GM18870 (cell line): Measurements from ENCODE around the gene CLEC2L.
A peak's percentile ranks its signal among the peaks of the same experiment; 100 is the strongest.

Source experiments
- ATAC-seq: cut with Tn5 transposase; IDR thresholded peaks from one replicate; pipeline ENCODE4 v1.9.1; 2021; ENCODE audit warnings: moderate library complexity; ENCODE audit not compliant: unreplicated experiment

The CLEC2L gene

GRCh38 chr7:139523199-139523941 lies at the start of gene CLEC2L:
TSS of gene CLEC2L (plus strand) at chr7:139523685. CDS start at chr7:139523928, 243 bp downstream.
- no peak for ATAC-seq

- ATAC-seq: no peak
These were observed 47.3 kb upstream of the CLEC2L start for GRCh38 chr7:139476139-139476538.

GRCh38 chr7:139476891-139477290 lies 46.6 kb upstream of the CLEC2L start:
- ATAC-seq: no peak

- ATAC-seq: no peak
These were observed 43.9 kb upstream of the CLEC2L start for GRCh38 chr7:139479620-139480019.

GRCh38 chr7:139481364-139481763 lies 42.1 kb upstream of the CLEC2L start:
- no peak for ATAC-seq

- ATAC-seq: no peak
These were observed 41.4 kb upstream of the CLEC2L start for GRCh38 chr7:139482122-139482521.

- ATAC-seq: no peak
These were observed 40.6 kb upstream of the CLEC2L start for GRCh38 chr7:139482662-139483466.

- no peak for ATAC-seq
These were observed 36.0 kb upstream of the CLEC2L start for GRCh38 chr7:139487366-139488080.

- no peak for ATAC-seq
These were observed 34.7 kb upstream of the CLEC2L start for GRCh38 chr7:139488810-139489209.

GRCh38 chr7:139490130-139490529 lies 33.4 kb upstream of the CLEC2L start:
- ATAC-seq: no peak

GRCh38 chr7:139492293-139492692 lies 31.2 kb upstream of the CLEC2L start:
- ATAC-seq: no peak

- peak; percentile 91 for ATAC-seq
These were observed 28.5 kb upstream of the CLEC2L start for GRCh38 chr7:139494835-139495579.

GRCh38 chr7:139495580-139496125 lies 27.8 kb upstream of the CLEC2L start:
- no peak for ATAC-seq

- ATAC-seq: no peak
These were observed 27.0 kb upstream of the CLEC2L start for GRCh38 chr7:139496528-139496927.

GRCh38 chr7:139500770-139501138 lies 22.7 kb upstream of the CLEC2L start:
- no peak for ATAC-seq

GRCh38 chr7:139502226-139502625 lies 21.3 kb upstream of the CLEC2L start:
- no peak for ATAC-seq

GRCh38 chr7:139505563-139505962 lies 17.9 kb upstream of the CLEC2L start:
- no peak for ATAC-seq

GRCh38 chr7:139509535-139509934 lies 13.9 kb upstream of the CLEC2L start:
- ATAC-seq: no peak

GRCh38 chr7:139511315-139511714 lies 12.2 kb upstream of the CLEC2L start:
- no peak for ATAC-seq

GRCh38 chr7:139515266-139515665 lies 8.2 kb upstream of the CLEC2L start:
- no peak for ATAC-seq

- ATAC-seq: no peak
These were observed 2.0 kb upstream of the CLEC2L start for GRCh38 chr7:139521439-139521838.
